CD14-positive monocyte (primary cell): ENCODE data around the gene INO80D. TPM values are rescaled to one million over a fixed set of nuclear protein-coding genes. Genes with fewer than 3 reads are reported as not detected.
"Not testable (repeated sequence)": the region's sequence is repeated elsewhere in the genome, so short reads cannot be mapped to it uniquely, and the experiment has no call there.

Experiments used
- DNase-seq, 3 donors: peaks; one replicate each; pipeline ENCODE4 v3.0.0-alpha.2; 2011 to 2022
- H2AFZ ChIP-seq: 2 replicates; pipeline ENCODE4 v1.6.0; 2012; ENCODE audit warnings: mild to moderate bottlenecking, low read depth, low read length, inconsistent platforms; ENCODE audit not compliant: insufficient read depth, poor library complexity, severe bottlenecking
- H3K27ac ChIP-seq, 2 donors: 1 replicate in 1 of 2; 2 replicates in 1 of 2; pipeline ENCODE4 v1.5.1; 2012 to 2013; ENCODE audit warnings: low read length in 2 of 2, control low read depth in 1 of 2, inconsistent platforms in 1 of 2, low read depth in 1 of 2, mild to moderate bottlenecking in 1 of 2
- H3K27me3 ChIP-seq, 2 donors: one replicate each; pipeline versions ENCODE4 v1.6.0 to v1.6.1; 2011 to 2013; ENCODE audit warnings: low read length in 2 of 2; ENCODE audit not compliant: control insufficient read depth in 2 of 2, insufficient read depth in 2 of 2
- H3K36me3 ChIP-seq, 2 donors: replicated peaks in 1 of 2; 1 replicate in 1 of 2; 2 replicates in 1 of 2; pipeline versions ENCODE4 v1.5.1 to v1.6.1; 2012 to 2013; ENCODE audit warnings: low read length in 2 of 2, control low read depth in 1 of 2, inconsistent platforms in 1 of 2, mild to moderate bottlenecking in 1 of 2; ENCODE audit not compliant: insufficient read depth in 2 of 2, control insufficient read depth in 1 of 2
- H3K4me1 ChIP-seq, 2 donors: 1 replicate in 1 of 2; 2 replicates in 1 of 2; pipeline versions ENCODE4 v1.5.1 to v1.6.1; 2012 to 2013; ENCODE audit warnings: low read length in 2 of 2, control low read depth in 1 of 2, inconsistent platforms in 1 of 2, mild to moderate bottlenecking in 1 of 2, moderate library complexity in 1 of 2; ENCODE audit not compliant: insufficient read depth in 2 of 2, control insufficient read depth in 1 of 2
- H3K4me2 ChIP-seq: replicated peaks from 2 replicates; pipeline ENCODE3; 2012; ENCODE audit warnings: low read length, moderate library complexity, mild to moderate bottlenecking; ENCODE audit not compliant: poor library complexity, severe bottlenecking; ENCODE audit errors: extremely low read depth
- H3K4me3 ChIP-seq, 3 experiments: fragments of 200-600 bp in 1 of 3; sonication (generic) in 1 of 3; replicated peaks in 1 of 3; 1 replicate in 2 of 3; 2 replicates in 1 of 3; pipeline ENCODE4 v1.5.1; 2011 to 2013; ENCODE audit warnings: low read length in 3 of 3, mild to moderate bottlenecking in 3 of 3, control low read depth in 2 of 3, low read depth in 2 of 3, inconsistent platforms in 1 of 3, moderate library complexity in 1 of 3
- H3K79me2 ChIP-seq: 2 replicates; pipeline ENCODE4 v1.6.0; 2012; ENCODE audit warnings: mild to moderate bottlenecking, control low read depth, inconsistent platforms, low read length, moderate library complexity; ENCODE audit not compliant: insufficient read depth
- H3K9ac ChIP-seq: 2 replicates; pipeline ENCODE4 v1.6.0; 2017; ENCODE audit warnings: low read length, mild to moderate bottlenecking; ENCODE audit not compliant: insufficient read depth, poor library complexity, severe bottlenecking
- H3K9me3 ChIP-seq, 2 donors: replicated peaks in 1 of 2; 1 replicate in 1 of 2; 2 replicates in 1 of 2; pipeline versions ENCODE4 v1.5.1 to v1.6.1; 2012 to 2013; ENCODE audit warnings: low read length in 2 of 2, control low read depth in 1 of 2; ENCODE audit not compliant: control insufficient read depth in 1 of 2, insufficient read depth in 1 of 2
- H4K20me1 ChIP-seq: 2 replicates; pipeline ENCODE4 v1.6.0; 2012; ENCODE audit warnings: mild to moderate bottlenecking, low read length, control low read depth, moderate library complexity; ENCODE audit not compliant: insufficient read depth
- H3K27ac Mint-ChIP-seq, 7 donors: one replicate each; pipeline ENCODE4 v1.8.0; 2020; ENCODE audit warnings: mild to moderate bottlenecking in 7 of 7, mixed read lengths in 7 of 7, moderate library complexity in 6 of 7, inconsistent platforms in 2 of 7
- H3K27me3 Mint-ChIP-seq, 3 donors: one replicate each; pipeline ENCODE4 v1.8.0; 2021 to 2022; ENCODE audit warnings: low read depth in 3 of 3, mild to moderate bottlenecking in 3 of 3, mixed read lengths in 3 of 3, moderate library complexity in 3 of 3, inconsistent platforms in 1 of 3
- H3K36me3 Mint-ChIP-seq, 2 donors: one replicate each; pipeline ENCODE4 v1.8.0; 2020; ENCODE audit warnings: mixed read lengths in 2 of 2, inconsistent platforms in 1 of 2, mild to moderate bottlenecking in 1 of 2
- H3K4me1 Mint-ChIP-seq: one replicate; pipeline ENCODE4 v1.8.0; 2020; ENCODE audit warnings: mild to moderate bottlenecking, mixed read lengths
- H3K4me3 Mint-ChIP-seq, 2 donors: one replicate each; pipeline ENCODE4 v1.8.0; 2020; ENCODE audit warnings: mild to moderate bottlenecking in 2 of 2, mixed read lengths in 2 of 2, moderate library complexity in 1 of 2
- H3K9me3 Mint-ChIP-seq, 7 donors: one replicate each; pipeline ENCODE4 v1.8.0; 2020 to 2022; ENCODE audit warnings: mixed read lengths in 7 of 7, mild to moderate bottlenecking in 6 of 7, moderate library complexity in 6 of 7, inconsistent platforms in 2 of 7
- WGBS: methylation state at CpG from one replicate; pipeline ENCODE4 v1.1.5; 2013; ENCODE audit warnings: missing lambda C conversion rate; ENCODE audit not compliant: insufficient coverage; 5-methylcytosine and 5-hydroxymethylcytosine counted together
- intact Hi-C, 2 donors: fragments of 100-400 bp; cut with micrococcal nuclease; formaldehyde crosslinking; loops; one replicate each; pipeline versions ENCODE4 v1.15.0 to v1.15.1; 2023
- polyA plus RNA-seq, 3 donors: library from polyadenylated mRNA; depleted of rRNA in 1 of 3; unstranded in 2 of 3; stranded (reverse) in 1 of 3; fragments of 300-500 nt in 2 of 3; fragments of >200 nt in 1 of 3; fragmentation: Illumina TruSeq in 2 of 3; gene quantifications; 1 replicate in 2 of 3; 2 replicates in 1 of 3; pipeline ENCODE4 v1.2.3, GENCODE V29; 2012 to 2021
- TF ChIP-seq, protein P1 (sequence below): fragments of 200-600 bp; IDR thresholded peaks from one replicate; pipeline ENCODE4 v1.8.0; 2022; ENCODE audit warnings: antibody characterized with exemption, mild to moderate bottlenecking

The INO80D gene
- polyA plus RNA-seq, 3 donors, result 3.8 to 6.1 (median 4.4) TPM

DNA sequence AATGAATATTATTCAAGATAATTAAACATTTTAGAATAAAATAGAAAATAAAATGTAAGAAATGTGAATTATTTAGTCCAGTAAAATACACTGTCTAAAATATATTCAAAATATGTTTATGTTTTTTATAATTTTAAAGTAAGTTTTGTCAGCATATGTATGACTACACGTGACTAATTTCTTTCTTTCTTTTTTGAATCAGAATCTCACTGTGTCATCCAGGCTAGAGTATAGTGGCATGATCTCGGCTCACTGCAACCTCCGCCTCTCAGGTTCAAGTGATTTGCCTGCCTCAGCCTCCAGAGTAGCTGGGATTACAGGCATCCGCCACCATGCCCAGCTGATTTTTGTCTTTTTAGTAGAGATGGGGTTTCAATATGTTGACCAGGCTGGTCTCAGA is 19.1 kb upstream of the INO80D start:
- H4K20me1 ChIP-seq, result no peaks in the 10 kb centered on the region
- H3K4me3 ChIP-seq, result no peak overlapping the region
- H3K9me3 ChIP-seq, result no peaks in the 10 kb centered on the region
- H3K9me3 Mint-ChIP-seq, result peaks cover 0 to 3% (median 0%) of the 10 kb centered on the region in 7 donors
- no peak overlapping the region for H2AFZ ChIP-seq
- TF ChIP-seq, protein P1, sequence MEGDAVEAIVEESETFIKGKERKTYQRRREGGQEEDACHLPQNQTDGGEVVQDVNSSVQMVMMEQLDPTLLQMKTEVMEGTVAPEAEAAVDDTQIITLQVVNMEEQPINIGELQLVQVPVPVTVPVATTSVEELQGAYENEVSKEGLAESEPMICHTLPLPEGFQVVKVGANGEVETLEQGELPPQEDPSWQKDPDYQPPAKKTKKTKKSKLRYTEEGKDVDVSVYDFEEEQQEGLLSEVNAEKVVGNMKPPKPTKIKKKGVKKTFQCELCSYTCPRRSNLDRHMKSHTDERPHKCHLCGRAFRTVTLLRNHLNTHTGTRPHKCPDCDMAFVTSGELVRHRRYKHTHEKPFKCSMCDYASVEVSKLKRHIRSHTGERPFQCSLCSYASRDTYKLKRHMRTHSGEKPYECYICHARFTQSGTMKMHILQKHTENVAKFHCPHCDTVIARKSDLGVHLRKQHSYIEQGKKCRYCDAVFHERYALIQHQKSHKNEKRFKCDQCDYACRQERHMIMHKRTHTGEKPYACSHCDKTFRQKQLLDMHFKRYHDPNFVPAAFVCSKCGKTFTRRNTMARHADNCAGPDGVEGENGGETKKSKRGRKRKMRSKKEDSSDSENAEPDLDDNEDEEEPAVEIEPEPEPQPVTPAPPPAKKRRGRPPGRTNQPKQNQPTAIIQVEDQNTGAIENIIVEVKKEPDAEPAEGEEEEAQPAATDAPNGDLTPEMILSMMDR, result no peak
- no peaks in the 10 kb centered on the region for H3K27me3 ChIP-seq
- H3K27ac ChIP-seq, result no peak overlapping the region
- peaks cover 5% of the 10 kb centered on the region for H3K4me1 Mint-ChIP-seq
- H3K27ac Mint-ChIP-seq, result no peak overlapping the region
- H3K79me2 ChIP-seq, result no peaks in the 10 kb centered on the region
- no peak overlapping the region for H3K9ac ChIP-seq
- no peaks in the 10 kb centered on the region for H3K27me3 Mint-ChIP-seq
- no peaks in the 10 kb centered on the region for H3K36me3 ChIP-seq
- H3K36me3 Mint-ChIP-seq, result peaks cover 0 to 3% of the 10 kb centered on the region in 2 donors
- H3K4me2 ChIP-seq, result no peak overlapping the region
- H3K4me1 ChIP-seq, result no peaks in the 10 kb centered on the region
- DNase-seq, result no peak
- intact Hi-C loops, result no loop called here
- H3K4me3 Mint-ChIP-seq, result no peak overlapping the region
- 100% methylated on average over 2 of the region's 4 CpGs for WGBS

DNA sequence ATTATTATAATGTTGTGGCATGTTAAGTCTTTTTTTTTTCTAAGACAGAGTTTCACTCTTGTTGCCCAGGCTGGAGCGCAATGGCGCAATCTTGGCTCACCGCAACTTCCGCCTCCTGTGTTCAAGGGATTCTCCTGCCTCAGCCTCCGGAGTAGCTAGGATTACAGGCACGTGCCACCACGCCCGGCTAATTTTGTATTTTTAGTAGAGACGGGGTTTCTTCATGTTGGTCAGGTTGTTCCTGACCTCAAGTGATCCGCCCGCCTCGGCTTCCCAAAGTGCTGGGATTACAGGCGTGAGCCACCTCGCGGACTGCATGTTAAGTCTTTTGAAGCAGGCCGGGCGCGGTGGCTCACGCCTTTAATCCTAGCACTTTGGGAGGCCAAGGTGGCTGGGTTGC is 12.9 kb upstream of the INO80D start:
- H3K9ac ChIP-seq, H2AFZ ChIP-seq, intact Hi-C loops, H3K9me3 ChIP-seq, H3K79me2 ChIP-seq, H3K9me3 Mint-ChIP-seq, H3K36me3 Mint-ChIP-seq, H3K36me3 ChIP-seq, H4K20me1 ChIP-seq, H3K27me3 ChIP-seq, H3K27me3 Mint-ChIP-seq: not testable (repeated sequence)
- Mint-ChIP-seq H3K4me1 (peaks cover 30% of the 10 kb centered on the region), H3K27ac (peak overlapping the region in 5 of 7 donors; percentile 38 to 83 (median 66)), H3K4me3 (peak overlapping the region; percentile 67 to 70)
- H3K4me3 ChIP-seq, result peak overlapping the region in 1 of 3 experiments; percentile 60
- DNase-seq, result peak; percentile 56 to 77 (median 72)
- peak overlapping the region; percentile 60 for H3K4me2 ChIP-seq
- H3K27ac ChIP-seq, result peak overlapping the region in 1 of 2 donors; percentile 29
- WGBS, result 30% methylated on average over 19 of the region's 19 CpGs
- H3K4me1 ChIP-seq, result peaks cover 12 to 22% of the 10 kb centered on the region in 2 donors
